RWPE1 (cell line): Measurements from ENCODE around the gene THAP3.
"Not testable (repeated sequence)": the region's sequence is repeated elsewhere in the genome, so short reads cannot be mapped to it uniquely, and the experiment has no call there.

Experiments
- CTCF ChIA-PET: fragments of 350-600 bp; sonication (Branson Sonifier 250); formaldehyde crosslinking; extraction: SDS; loops from one replicate; lab custom pipeline; 2021; lab: Yijun Ruan, JAX
- POLR2A ChIA-PET: fragments of 400-600 bp; formaldehyde crosslinking; extraction: SDS; loops from one replicate; lab custom pipeline; 2020; ENCODE audit warnings: antibody characterized with exemption; ENCODE audit not compliant: low non-redundant PET; lab: Yijun Ruan, JAX
- DNase-seq: peaks from one replicate; pipeline ENCODE4 v3.0.0; 2012; ENCODE audit warnings: low spot score
- H3K27ac ChIP-seq: fragments of 450-650 bp; 2 replicates; pipeline ENCODE4 v1.5.1; 2017
- TF ChIP-seq, protein P1 (sequence below): fragments of 450-650 bp; conservative IDR thresholded peaks from 2 replicates; pipeline ENCODE4 v1.5.1; 2017; ENCODE audit warnings: low read depth, mild to moderate bottlenecking

Gene THAP3

DNA sequence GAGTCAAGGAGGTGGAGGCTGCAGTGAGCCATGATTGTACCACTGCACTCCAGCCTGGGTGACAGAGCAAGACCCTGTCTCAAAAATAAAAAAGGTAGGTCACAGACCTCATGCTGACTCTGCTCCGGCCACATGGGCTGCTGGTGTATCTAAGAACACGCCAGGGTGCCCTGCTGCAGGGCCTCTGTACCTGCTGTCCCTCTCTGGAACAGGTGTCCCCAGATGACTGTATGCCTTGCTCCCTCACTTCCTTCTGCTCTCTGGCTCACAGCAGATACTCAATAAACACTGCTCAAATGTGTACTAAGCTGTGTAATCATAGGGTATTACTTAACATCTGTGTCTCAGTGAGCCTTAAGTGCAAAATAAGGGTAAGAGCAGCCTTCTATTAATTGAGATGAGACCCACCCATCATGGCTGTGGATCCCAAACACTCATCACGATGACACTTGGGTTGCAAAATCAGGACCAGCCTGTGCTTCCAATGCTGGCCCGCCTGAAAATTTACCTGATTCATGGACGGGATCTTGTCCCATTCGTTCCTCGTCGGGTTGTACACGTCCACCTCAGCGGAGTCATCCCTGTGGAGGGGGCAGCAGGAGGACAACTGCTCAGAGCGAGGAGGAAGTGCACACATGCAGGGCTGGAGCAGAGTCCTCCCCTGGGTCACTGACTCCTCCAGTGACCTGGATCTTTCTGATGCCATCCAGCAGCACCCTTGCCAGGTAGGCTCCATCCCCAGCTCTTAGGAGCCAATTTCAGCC is 29.5 kb upstream of the THAP3 start:
- POLR2A ChIA-PET, result no interaction called here
- no peak for DNase-seq
- CTCF ChIA-PET, result no interaction called here
- H3K27ac ChIP-seq, result peak overlapping the region; percentile 61
- TF ChIP-seq, protein P1, sequence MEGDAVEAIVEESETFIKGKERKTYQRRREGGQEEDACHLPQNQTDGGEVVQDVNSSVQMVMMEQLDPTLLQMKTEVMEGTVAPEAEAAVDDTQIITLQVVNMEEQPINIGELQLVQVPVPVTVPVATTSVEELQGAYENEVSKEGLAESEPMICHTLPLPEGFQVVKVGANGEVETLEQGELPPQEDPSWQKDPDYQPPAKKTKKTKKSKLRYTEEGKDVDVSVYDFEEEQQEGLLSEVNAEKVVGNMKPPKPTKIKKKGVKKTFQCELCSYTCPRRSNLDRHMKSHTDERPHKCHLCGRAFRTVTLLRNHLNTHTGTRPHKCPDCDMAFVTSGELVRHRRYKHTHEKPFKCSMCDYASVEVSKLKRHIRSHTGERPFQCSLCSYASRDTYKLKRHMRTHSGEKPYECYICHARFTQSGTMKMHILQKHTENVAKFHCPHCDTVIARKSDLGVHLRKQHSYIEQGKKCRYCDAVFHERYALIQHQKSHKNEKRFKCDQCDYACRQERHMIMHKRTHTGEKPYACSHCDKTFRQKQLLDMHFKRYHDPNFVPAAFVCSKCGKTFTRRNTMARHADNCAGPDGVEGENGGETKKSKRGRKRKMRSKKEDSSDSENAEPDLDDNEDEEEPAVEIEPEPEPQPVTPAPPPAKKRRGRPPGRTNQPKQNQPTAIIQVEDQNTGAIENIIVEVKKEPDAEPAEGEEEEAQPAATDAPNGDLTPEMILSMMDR, result no peak

DNA sequence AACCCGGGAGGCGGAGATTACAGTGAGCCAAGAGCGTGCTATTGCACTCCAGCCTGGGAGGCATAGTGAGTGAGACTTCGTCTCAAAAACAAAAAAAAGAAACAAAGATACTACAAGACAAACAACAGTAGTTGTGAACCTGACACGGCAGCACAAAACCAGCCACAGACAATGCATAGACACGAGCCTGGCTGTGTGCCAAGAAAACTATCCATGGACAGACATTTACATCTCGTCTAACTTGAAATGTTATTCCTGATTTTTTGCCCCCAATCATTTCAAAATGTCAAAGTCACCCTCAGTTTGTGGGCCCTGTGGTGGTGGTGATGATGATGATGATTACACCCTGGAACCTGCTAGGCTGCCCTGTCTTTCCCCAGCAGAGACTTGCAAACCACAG is 28.3 kb upstream of the THAP3 start:
- DNase-seq, result no peak
- TF ChIP-seq, protein P1, result no peak
- H3K27ac ChIP-seq, result peak overlapping the region; percentile 98
- CTCF ChIA-PET, result interaction anchor here (1.1 kb wide), 1 partner anchor 43 kb away, joined by 4 read pairs; no protein-coding TSS in a partner anchor
- POLR2A ChIA-PET, result no interaction called here

DNA sequence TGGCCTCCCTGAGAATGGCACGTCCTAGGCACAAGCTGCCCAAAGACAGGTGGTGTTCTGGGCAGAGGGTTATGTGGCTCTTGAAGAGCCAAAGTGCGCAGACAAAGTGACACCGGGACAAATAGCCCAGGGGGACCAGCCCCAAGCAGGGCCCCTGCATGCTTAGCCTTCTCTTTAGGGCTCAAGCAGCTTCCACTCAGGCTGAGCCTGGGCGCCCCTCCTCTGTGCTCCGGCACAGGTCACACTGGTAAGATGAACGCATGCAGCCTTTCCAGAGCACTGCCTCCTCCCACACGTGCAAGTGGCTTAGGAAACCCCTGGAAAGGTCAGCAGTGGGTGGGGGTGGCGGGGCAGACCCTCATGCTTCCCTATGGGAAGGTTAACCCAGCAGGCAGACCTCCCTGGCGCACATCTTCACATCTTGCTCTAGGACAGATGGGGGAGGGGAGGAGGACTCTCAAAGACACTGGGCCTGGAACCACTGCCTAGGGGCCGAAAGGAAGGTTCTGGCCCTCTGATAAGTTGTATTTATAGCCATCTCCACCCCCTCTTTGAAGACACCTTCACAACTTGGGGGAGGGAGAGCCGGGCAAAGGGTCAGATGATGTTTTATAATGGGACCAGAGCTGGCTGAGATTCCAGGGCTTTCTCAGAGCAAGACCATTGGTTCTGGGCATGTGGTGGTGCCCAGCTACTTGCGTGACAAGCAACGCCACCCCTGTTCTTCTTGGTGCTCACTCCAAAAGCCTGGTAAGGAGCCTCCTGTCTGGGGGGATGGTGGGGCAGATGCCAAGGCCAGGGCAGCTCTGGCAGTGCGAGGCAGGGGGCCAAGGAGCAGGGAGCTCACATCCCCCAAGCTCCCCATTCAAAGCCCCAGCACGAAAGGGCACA is 27.5 kb upstream of the THAP3 start:
- TF ChIP-seq, protein P1, result no peak
- ChIA-PET CTCF (interaction anchor here (0.8 to 1.1 kb wide), 2 partner anchors 43 to 44 kb away, joined by 3 to 4 read pairs; partner anchors contain the start of gene NOL9), POLR2A (no interaction called here)
- DNase-seq, result no peak
- peak overlapping the region; percentile 98 for H3K27ac ChIP-seq

DNA sequence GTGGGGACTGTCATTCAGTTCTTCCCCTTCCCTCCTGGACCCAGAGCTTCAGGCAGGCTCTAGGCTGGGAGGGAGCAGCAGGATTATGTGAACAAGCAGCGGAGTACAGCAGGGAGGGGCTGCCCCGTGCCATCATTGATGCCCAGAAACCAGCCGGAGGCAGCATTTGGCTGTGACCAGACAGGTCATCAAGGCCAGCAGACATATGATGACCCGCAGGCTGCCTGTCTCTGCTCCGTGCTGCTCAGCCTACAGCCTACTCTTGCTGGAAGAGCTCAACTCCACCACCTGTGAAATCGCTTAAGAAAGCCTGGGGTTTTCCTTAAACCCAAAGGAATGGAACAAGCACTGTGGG is 26.9 kb upstream of the THAP3 start:
- POLR2A ChIA-PET, result no interaction called here
- DNase-seq, result no peak
- CTCF ChIA-PET, result interaction anchor here (0.6 to 1.1 kb wide), 2 partner anchors 40 to 44 kb away, joined by 4 read pairs; no protein-coding TSS in a partner anchor
- TF ChIP-seq, protein P1, result no peak
- H3K27ac ChIP-seq, result peak overlapping the region; percentile 98

DNA sequence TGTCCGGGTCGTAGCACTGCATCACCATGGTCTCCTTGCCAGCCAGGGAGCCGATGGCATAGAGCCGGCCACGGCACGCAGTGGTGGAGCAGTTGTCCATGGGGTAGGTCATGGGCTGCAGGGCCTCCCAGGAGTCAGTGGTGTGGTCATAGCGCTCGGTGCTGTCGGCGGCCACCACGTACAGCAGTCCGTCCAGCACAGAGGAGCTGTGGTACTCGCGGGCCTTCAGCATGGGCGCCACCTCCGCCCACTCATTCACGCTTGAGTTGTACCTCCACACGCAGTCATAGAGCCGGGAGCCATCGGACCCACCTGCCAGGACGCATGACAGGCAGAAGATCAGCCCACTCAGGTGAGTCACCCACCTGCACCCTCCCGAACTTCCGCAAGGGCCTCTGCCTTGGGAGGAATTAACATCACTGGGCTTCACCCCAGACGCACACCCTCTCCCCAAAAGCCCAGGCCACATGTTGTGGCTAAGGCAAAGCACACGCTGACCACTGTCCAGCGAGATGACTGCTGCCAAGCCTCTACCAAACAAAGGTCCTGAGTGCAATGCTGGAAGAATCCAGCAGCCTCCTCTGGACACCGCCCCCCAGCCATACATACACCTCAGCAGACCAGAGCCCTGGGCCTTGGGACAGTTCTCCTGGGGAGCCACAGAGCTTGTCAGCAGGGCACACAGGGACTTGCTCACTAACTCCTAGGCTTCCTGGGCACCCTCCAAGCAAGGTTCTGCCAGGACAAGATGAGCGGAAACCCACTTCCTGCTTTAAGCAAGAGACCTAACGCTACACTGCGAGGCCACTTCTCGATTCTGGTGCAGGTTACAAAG is 25.3 kb upstream of the THAP3 start:
- H3K27ac ChIP-seq, result peak overlapping the region; percentile 98
- TF ChIP-seq, protein P1, result no peak
- peak; percentile 80 for DNase-seq
- ChIA-PET POLR2A (interaction anchor here (0.5 to 2.1 kb wide), 4 partner anchors 8 to 20 kb away, joined by 3 to 8 read pairs (median 4); no protein-coding TSS in a partner anchor), CTCF (interaction anchor here (0.6 to 2.0 kb wide), 5 partner anchors 10 to 45 kb away, joined by 3 to 7 read pairs (median 4); partner anchors contain the start of gene NOL9)

DNA sequence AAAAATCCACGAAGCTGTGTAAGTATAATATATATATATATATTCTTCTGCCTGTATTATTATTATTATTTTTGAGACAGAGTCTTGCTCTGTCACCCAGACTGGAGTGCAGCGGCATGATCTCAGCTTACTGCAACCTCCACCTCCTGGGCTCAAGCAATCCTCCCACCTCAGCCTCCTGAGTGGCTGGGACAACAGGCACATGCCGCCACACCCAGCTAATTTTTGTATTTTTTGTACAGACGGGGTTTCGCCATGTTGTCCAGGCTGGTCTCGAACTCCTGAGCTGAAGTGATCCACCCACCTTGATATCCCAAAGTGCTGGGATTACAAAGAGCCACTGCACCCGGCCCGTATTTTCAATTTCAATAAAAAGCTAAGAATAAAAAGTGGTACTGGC is 24.7 kb upstream of the THAP3 start:
- ChIA-PET CTCF (interaction anchor here (0.6 to 2.0 kb wide), 5 partner anchors 9 to 46 kb away, joined by 3 to 7 read pairs (median 4); partner anchors contain the start of gene NOL9), POLR2A (interaction anchor here (0.5 to 2.1 kb wide), 3 partner anchors 8 to 20 kb away, joined by 3 to 8 read pairs (median 6); no protein-coding TSS in a partner anchor)
- peak overlapping the region; percentile 98 for H3K27ac ChIP-seq
- DNase-seq, result not testable (repeated sequence)
